HG02852 (cell line): Measurements from ENCODE around the gene DGCR2.
A peak's percentile ranks its signal among the peaks of the same experiment; 100 is the strongest.

Experiments used
- ATAC-seq: cut with Tn5 transposase; IDR thresholded peaks from one replicate; pipeline ENCODE4 v1.9.1; 2021; ENCODE audit warnings: mild to moderate bottlenecking, moderate library complexity; ENCODE audit not compliant: unreplicated experiment

Gene DGCR2

GRCh38 chr22:19128009-19128401, 5.8 kb upstream of the DGCR2 start:
- ATAC-seq: no peak

DNA sequence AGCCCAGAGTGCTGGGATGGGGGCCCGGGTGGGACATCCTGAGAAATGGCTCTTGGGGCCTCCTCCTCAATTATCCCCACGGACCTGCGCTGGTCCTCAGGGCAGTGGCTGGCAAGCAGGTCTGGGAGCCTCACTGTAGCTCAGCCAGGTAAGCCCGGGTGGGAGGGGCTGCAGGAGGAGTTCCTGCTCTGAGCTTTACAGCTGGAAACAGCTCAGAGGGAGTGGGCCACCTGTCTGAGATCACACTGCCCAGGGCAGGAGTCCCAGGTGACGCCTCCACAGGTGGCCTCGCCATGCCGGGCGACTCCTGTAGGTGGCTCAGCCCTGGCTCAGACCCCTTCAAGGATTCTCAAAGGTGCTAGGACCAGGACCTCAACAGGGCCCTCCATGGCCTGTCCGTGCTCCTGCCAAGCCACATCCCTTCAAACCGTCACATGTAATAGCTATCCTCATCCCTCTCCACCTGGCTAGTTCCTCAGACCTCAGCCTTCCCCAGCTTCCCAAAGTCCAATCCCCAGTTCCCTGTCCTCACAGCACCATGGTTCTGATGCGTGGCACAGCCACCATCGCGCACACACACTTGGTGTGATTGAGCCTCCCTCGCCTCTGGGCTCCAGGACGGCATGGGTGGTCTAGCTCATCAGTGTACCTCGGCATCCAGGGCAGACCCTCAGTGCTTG, 5.3 kb upstream of the DGCR2 start:
- ATAC-seq: no peak

GRCh38 chr22:19126309-19127273, 4.4 kb upstream of the DGCR2 start:
- ATAC-seq: no peak

DNA sequence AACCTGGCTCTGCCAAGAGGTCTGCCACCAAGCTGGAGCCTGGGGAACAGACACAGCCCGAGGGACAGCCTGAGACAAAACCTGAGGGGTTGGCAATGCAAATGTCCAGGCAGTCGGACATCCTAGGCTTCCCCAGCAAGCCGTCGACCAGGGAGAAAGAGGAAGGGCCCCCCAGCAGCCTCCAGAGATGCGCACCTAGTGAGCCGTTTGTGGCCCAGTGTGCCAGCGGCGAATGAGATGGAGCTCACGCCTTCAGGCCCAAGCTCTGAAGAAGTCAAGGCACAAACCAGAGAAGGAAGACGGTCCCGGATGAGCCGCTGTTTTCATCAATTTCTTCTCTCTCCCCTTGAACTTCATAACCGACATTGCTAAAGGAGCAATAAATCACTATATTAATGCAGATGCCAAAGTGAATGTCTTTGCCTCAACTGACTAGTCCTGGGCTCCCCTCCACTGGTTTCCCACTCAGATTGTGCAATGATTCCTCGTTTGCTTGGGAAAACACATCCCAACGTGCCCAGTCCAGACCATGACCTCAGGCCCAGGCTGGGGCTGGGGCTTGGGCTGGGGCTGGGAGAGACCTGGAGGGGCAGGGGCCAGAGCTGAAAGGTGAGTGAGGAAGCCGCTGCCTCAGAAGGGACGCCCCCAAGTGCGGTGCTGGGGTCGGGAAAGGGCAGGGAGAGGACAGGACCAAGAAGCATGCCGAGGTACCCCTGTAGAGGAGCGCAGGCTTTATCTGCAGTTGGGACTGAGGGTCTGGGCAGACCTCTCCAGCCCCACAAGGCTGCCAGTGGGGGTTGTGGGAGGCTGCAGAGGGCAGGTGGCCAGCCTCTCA, 3.5 kb upstream of the DGCR2 start:
- no peak for ATAC-seq

DNA sequence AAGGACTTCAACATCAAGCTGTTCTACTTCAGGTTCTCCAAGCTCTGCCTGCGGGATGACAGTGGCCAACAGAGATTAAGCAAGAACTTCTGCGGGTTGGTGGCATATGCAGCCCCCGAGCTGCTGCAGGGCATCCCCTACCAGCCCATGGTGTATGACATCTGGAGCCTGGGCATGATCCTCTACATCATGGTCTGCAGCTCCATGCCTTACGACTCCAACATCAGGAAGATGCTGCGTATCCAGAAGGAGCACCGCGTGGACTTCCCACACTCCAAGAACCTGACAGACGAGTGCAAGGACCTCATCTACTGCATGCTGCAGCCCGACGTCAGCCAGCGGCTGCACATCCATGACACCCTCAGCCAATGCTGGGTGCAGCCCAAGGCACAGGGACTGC, 2.8 kb upstream of the DGCR2 start:
- ATAC-seq: no peak

- ATAC-seq: no peak
Observed at GRCh38 chr22:19124377-19124776, 2.2 kb upstream of the DGCR2 start.

DNA sequence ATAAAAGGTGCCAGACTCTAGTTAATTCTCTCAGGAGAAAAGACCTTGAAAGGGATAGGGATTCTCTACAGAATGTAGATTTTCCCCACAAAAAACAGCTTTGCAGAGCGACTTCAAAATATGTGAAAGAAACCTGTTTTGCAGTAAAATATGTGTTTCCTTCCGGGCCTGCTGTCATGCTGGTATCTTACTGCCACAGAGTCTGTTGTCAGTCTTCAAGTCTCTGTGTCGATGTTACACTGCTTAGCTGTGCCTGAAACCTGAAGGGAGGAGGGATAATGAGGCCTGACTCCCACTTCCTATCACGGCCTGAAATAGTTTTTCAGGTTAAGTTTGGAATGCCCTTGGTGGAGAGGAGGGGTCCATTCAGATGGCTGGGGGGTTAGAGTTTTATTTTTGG, 1.7 kb upstream of the DGCR2 start:
- no peak for ATAC-seq

DNA sequence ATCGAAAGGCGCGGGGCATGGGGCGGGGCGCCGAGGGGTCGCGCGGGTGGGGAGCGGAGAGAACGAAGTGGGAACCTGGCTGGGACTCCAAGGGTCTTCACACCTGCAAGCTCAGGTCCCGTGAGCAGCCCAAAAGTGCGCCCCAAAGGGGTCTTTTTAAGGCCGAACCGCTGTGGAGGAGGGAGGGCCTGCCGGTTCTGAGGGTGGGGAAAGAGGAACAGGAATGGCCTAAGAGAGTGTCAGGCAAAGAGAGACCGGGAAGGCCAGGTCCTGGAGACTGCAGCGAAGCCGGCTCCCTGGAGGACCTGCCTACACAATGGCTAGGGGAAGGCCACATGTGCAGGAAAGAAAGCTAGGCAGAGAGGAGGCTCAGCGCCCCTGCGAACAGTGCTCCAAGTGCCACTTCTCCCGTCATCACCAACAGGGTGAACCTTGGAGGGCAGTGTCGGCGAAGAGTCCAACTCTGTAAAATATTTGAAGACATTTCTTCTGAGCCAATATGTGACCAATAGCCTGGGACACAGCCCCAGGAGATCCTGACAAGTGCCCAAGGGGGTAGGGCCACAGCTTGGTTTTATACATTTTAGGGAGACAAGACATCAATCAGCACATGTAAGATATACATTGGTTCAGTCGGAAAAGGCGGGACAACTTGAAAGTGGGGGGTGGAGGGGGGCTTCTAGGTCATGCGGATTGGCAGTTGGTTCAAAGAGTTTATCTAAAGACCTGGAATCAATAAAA, 710 bp upstream of the DGCR2 start:
- no peak for ATAC-seq

DNA sequence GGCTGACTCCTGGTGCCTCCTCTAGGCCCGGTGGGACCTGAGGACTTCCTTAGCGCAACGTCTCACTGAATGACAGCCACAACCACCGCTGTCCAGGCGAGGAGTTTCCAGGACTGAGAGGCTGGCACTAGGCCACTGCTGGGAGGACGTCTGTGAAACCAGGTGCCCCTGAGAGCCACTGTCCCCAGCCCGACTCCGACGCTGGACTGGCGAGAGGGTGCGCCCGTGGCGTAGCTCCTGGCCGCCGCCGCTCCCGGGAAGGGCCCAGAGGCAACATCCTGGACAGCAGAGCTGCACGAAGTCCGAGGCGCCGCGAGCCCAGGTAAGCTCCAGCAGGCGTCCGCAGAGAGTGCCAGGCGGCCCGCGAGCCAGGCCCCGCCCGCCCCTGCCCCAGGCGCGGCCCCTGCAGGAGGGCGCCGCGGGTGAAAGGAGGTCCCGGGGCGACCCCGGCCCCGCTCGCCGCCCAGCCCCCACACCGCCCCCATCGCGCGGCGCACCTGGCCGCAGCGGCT, 525 bp downstream of the DGCR2 start:
- ATAC-seq: peak; percentile 15

GRCh38 chr22:19120829-19121630, 1.2 kb downstream of the DGCR2 start:
- ATAC-seq: no peak

DNA sequence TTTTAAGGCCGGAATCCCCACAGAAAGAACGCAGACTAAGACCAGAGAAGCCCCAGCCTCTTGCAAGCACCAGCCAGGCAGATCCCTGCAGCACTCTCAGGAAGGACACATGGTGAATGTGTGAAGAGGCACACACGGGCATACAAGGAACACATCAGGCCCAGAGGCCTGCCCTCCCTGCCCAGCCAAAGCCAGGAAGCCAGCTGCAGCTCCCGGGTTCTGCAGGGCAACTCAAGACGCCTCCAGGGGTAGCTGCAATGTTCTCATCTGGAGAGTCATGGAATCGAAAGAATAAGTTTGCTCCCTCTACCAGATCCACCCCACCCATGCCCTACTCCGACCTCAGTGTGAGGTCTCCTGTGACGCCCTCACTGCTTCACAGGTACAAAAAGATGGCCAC, 2.3 kb downstream of the DGCR2 start:
- no peak for ATAC-seq

GRCh38 chr22:19118329-19118880, 3.8 kb downstream of the DGCR2 start:
- peak; percentile 38 for ATAC-seq

GRCh38 chr22:19117111-19117512, 5.1 kb downstream of the DGCR2 start:
- ATAC-seq: no peak

GRCh38 chr22:19115628-19116027, 6.6 kb downstream of the DGCR2 start:
- no peak for ATAC-seq

DNA sequence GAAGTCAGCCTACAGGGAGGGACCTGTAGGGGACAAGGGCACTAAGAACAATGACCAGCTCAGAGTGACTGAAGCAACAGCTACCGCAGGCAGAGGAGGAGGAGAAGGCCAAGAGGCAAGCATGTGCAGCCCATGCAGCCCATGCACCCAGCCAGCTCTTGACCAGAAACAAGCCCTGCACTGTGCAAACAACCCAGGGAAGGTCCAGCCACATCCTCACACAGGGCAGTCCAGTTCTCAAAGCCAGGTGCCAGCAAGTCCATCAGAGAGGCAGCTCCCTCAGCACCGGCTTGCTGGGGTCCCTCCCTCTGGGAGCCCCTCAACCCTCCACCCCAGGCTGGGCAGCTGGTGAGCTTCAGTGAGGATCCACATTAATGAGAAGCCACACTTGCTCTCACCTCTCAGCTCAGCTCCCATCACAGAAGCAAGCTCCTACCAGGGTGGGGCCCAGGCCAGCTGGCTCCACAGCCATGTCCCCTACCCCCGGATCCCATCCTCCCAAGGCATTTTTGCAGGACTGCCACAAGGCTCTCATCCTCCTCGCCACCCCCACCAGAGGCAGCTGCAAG, 7.1 kb downstream of the DGCR2 start:
- ATAC-seq: no peak

GRCh38 chr22:19113429-19113828, 8.8 kb downstream of the DGCR2 start:
- no peak for ATAC-seq

GRCh38 chr22:19111584-19111983, 10.6 kb downstream of the DGCR2 start:
- no peak for ATAC-seq

DNA sequence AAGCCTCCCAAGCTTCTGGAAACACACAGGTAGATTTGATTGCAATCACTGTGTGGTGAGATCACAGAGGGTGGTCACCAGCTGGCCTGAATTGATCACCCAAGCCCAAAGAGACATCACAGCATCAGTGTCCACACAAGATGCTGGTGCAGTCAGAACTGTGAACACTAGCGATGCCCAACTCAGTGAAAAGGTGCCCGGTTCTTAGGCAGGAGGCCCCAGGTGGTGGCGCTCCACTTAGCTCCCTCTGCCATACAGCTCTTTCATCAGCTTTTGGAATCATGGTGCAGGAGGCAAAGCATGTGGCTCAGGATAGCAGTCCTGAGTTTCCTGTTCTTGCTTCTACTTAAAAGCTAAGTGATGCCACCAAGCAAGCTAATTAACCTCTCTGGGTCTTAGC, 11.1 kb downstream of the DGCR2 start:
- no peak for ATAC-seq

DNA sequence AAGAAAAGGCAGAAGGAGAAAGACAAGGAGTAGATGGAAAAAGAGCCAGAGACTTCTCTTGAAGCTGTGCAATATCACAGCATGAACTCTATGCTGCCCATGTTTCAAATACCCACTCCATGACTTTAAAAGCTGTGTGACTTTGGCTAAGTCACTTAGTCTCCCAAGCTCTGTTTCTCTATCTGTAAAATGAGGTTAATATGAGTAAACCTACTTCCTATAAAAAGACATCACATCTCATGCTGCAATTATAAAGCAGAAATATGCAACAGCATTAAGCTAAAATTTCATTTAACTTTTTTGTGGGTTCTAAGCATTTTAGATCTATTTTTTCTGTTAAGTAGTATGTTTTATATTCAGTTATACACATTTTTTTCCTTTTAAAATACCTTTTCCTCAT, 11.6 kb downstream of the DGCR2 start:
- ATAC-seq: no peak
